Gastrocnemius medialis (tissue), 4 donors: ENCODE measurements around the gene ADARB1. TPM values are rescaled to one million over a fixed set of nuclear protein-coding genes. Genes with fewer than 3 reads are reported as not detected.

ENCODE experiments used
- ATAC-seq, 2 donors: fragments of 150-250 bp; one replicate each; pipeline ENCODE4 v1.9.1; 2016
- DNase-seq, 2 donors: peaks; one replicate each; pipeline ENCODE4 v3.0.0-alpha.2; 2019
- H3K27ac ChIP-seq, 4 donors: fragments of 200-600 bp; sonication (generic); 1 replicate in 1 of 4; 2 replicates in 3 of 4; pipeline ENCODE4 v1.5.1; 2016 to 2018; ENCODE audit warnings: mild to moderate bottlenecking in 2 of 4, moderate library complexity in 1 of 4
- H3K27me3 ChIP-seq, 3 donors: fragments of 200-600 bp; sonication (generic) in 2 of 3; 1 replicate in 1 of 3; 2 replicates in 2 of 3; pipeline versions ENCODE4 v1.5.1 to v1.6.0; 2016 to 2019; ENCODE audit warnings: mild to moderate bottlenecking in 1 of 3, moderate library complexity in 1 of 3
- H3K36me3 ChIP-seq, 2 donors: fragments of 200-600 bp; sonication (generic) in 1 of 2; one replicate each; pipeline ENCODE4 v1.5.1; 2017 to 2018
- H3K4me1 ChIP-seq, 2 donors: fragments of 200-600 bp; sonication (generic) in 1 of 2; one replicate each; pipeline ENCODE4 v1.5.1; 2016 to 2017; ENCODE audit warnings: mild to moderate bottlenecking in 2 of 2
- H3K4me3 ChIP-seq, 4 donors: fragments of 200-600 bp; sonication (generic) in 3 of 4; 1 replicate in 1 of 4; 2 replicates in 3 of 4; pipeline ENCODE4 v1.5.1; 2016 to 2019; ENCODE audit warnings: mild to moderate bottlenecking in 2 of 4
- H3K9me3 ChIP-seq, 3 donors: fragments of 200-600 bp; sonication (generic) in 2 of 3; 1 replicate in 1 of 3; 2 replicates in 2 of 3; pipeline ENCODE4 v1.5.1; 2016 to 2019
- CTCF ChIP-seq, 5 experiments: fragments of 450-650 bp in 3 of 5; fragments of 200-600 bp in 2 of 5; sonication (generic) in 2 of 5; IDR thresholded peaks in 4 of 5; conservative IDR thresholded peaks in 1 of 5; 1 replicate in 4 of 5; 2 replicates in 1 of 5; pipeline ENCODE4 v1.5.1; 2016 to 2019; ENCODE audit warnings: antibody characterized with exemption in 5 of 5, mild to moderate bottlenecking in 3 of 5, moderate library complexity in 3 of 5
- POLR2A ChIP-seq, 2 donors: fragments of 450-650 bp; IDR thresholded peaks; one replicate each; pipeline ENCODE4 v1.6.1; 2017; ENCODE audit warnings: antibody characterized with exemption in 2 of 2, mild to moderate bottlenecking in 2 of 2, moderate library complexity in 2 of 2
- in situ Hi-C, 4 donors: fragments of 200-750 bp; cut with MboI; loops; one replicate each; pipeline versions ENCODE4 v1.15.0 to v1.8.0; 2017; ENCODE audit warnings: low sequenced_read_pairs in 4 of 4
- intact Hi-C: fragments of 100-400 bp; cut with DNase I; formaldehyde crosslinking; loops from one replicate; pipeline ENCODE4 v1.15.1; 2023; ENCODE audit warnings: low total_unique reads
- total RNA-seq, 4 donors: library from RNA; depleted of rRNA; stranded (reverse); fragments of >200 nt; gene quantifications; one replicate each; pipeline versions ENCODE4 v1.1.0 to v1.2.3, GENCODE V29; 2016

Gene ADARB1
- total RNA-seq, 4 donors from 2014 or later, result 5.9 to 11.5 (median 6.9) TPM

DNA sequence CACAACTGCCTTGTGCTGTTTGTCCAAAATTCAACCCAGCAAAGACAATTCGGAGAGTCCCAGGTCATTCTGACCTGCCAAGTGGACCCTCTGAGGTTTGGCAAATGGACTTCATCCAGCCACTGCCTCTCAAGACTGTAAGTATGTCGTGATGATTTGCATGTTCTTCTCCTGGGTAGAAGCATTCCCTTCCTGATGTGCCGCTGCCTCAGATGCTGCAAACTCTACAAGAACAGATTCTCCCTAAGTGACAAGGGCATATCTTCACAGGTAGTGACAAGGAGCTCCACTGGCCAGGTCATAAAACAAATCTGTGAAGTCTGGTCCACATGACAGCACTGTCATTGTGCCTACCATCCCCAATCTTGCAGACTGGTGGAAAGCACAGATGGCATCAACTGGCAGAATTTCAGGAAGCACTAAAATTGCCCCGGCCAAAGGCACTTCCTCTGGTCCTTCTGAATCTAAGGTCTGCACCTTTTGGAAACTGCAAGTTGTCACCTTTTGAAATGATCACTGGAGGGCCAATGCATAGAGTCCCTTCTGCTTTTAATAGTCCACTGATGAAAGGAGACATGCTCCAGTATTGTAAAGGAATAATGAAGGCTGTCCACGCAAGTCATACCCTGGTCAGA is 185.9 kb downstream of the ADARB1 start:
- no peaks in the 10 kb centered on the region for H3K4me1 ChIP-seq
- no peak for ATAC-seq
- H3K27me3 ChIP-seq, result peaks cover under 1 to 15% (median 6%) of the 10 kb centered on the region in 3 donors

GRCh38 chr21:45261093-45261492 is 186.7 kb downstream of the ADARB1 start:
- in situ Hi-C loops (no loop called here), intact Hi-C loops (loop anchor here (5.0 kb wide), 1 partner anchor 686 kb away; no protein-coding TSS in a partner anchor)
- H3K27ac ChIP-seq, result no peak overlapping the region
- TF ChIP-seq POLR2A (IDR thresholded peaks at IDR 0.05) (no peak), CTCF (IDR thresholded peaks at IDR 0.05 in 4 of 5, conservative IDR thresholded peaks at IDR 0.05 in 1 of 5) (no peak)
- H3K27me3 ChIP-seq, result peaks cover 0 to 11% (median 6%) of the 10 kb centered on the region in 3 donors
- no peak overlapping the region for H3K4me3 ChIP-seq
- H3K4me1 ChIP-seq, result no peaks in the 10 kb centered on the region
- ATAC-seq, result no peak
- DNase-seq, result no peak
- H3K9me3 ChIP-seq, result no peaks in the 10 kb centered on the region
- H3K36me3 ChIP-seq, result peaks cover 0 to 31% of the 10 kb centered on the region in 2 donors

More for the DNA sequence above, 185.9 kb downstream of the ADARB1 start:
- Histone ChIP-seq H3K9me3 (no peaks in the 10 kb centered on the region), H3K4me3 (no peak overlapping the region), H3K36me3 (peaks cover 0 to 23% of the 10 kb centered on the region in 2 donors), H3K27ac (no peak overlapping the region)
- in situ Hi-C loops, result no loop called here
- no peak for TF ChIP-seq CTCF (IDR thresholded peaks at IDR 0.05 in 4 of 5, conservative IDR thresholded peaks at IDR 0.05 in 1 of 5)
- TF ChIP-seq POLR2A (IDR thresholded peaks at IDR 0.05), result no peak
- intact Hi-C loops, result loop anchor here (5.0 kb wide), 1 partner anchor 687 kb away; no protein-coding TSS in a partner anchor
- no peak for DNase-seq

DNA sequence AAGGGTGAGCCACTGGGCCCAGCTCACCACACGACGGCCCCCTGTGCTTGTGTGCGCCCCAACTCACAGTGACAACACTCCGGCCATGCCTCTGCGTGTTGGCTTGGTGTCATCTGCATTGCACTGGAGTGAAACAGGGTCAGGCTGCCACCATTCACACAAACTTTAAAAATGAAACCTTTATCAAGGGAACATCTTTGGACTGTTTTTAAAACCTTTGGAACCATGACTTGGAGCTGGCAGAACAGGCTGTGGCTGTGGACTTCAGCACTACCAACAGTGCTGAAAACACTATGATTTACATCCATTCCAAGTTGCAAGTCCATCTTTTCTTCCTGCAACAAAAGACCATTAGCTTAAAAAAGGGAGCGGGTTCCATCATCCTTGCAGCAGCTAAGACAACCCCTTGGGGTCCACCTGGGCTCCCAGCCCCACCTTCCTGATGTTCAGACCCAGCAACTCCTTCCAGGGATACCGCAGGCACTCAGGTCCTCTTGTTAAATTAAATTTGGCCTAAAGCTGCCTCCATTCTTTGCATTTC is 187.7 kb downstream of the ADARB1 start:
- in situ Hi-C loops, result no loop called here
- Histone ChIP-seq H3K36me3 (peaks cover 0 to 41% of the 10 kb centered on the region in 2 donors), H3K4me3 (no peak overlapping the region), H3K27me3 (peaks cover 0 to 3% (median 3%) of the 10 kb centered on the region in 3 donors), H3K27ac (no peak overlapping the region), H3K9me3 (no peaks in the 10 kb centered on the region), H3K4me1 (no peaks in the 10 kb centered on the region)
- DNase-seq, result no peak
- no peak for ATAC-seq
- intact Hi-C loops, result loop anchor here (5.0 kb wide), 1 partner anchor 685 kb away; no protein-coding TSS in a partner anchor
- no peak for TF ChIP-seq CTCF (IDR thresholded peaks at IDR 0.05 in 4 of 5, conservative IDR thresholded peaks at IDR 0.05 in 1 of 5)
- no peak for TF ChIP-seq POLR2A (IDR thresholded peaks at IDR 0.05)

- DNase-seq (no peak), ATAC-seq (no peak)
- H3K4me3 ChIP-seq, result no peak overlapping the region
- H3K27me3 ChIP-seq, result peaks cover 0 to 3% (median 0%) of the 10 kb centered on the region in 3 donors
- peaks cover 0 to 46% of the 10 kb centered on the region in 2 donors for H3K36me3 ChIP-seq
- in situ Hi-C loops, result no loop called here
- no peaks in the 10 kb centered on the region for H3K4me1 ChIP-seq
- intact Hi-C loops, result loop anchor here (5.0 kb wide), 1 partner anchor 685 kb away; no protein-coding TSS in a partner anchor
- H3K27ac ChIP-seq, result no peak overlapping the region
- no peaks in the 10 kb centered on the region for H3K9me3 ChIP-seq
- no peak for TF ChIP-seq POLR2A (IDR thresholded peaks at IDR 0.05)
- no peak for TF ChIP-seq CTCF (IDR thresholded peaks at IDR 0.05 in 4 of 5, conservative IDR thresholded peaks at IDR 0.05 in 1 of 5)
Observed at GRCh38 chr21:45262616-45263015, 188.2 kb downstream of the ADARB1 start.
